PC-3 (cell line): ENCODE measurements around the gene SLAMF7. TPM values are rescaled to one million over a fixed set of nuclear protein-coding genes. Genes with fewer than 3 reads are reported as not detected.

Source experiments
- ATAC-seq: fragments of 200-7000 bp; cut with Tn5 transposase; 2 replicates; pipeline ENCODE4 v1.9.1; 2020; ENCODE audit warnings: mild to moderate bottlenecking, moderate library complexity
- BruUV-seq: library from RNA; stranded (reverse); fragments of 400-500 nt; replicated peaks from 2 replicates; lab custom pipeline; 2021; lab: Mats Ljungman, UMichigan
- CTCF ChIA-PET: fragments of 300-600 bp; sonication (Branson Sonifier 250); formaldehyde crosslinking; loops from one replicate; lab custom pipeline; 2022; ENCODE audit warnings: antibody characterized with exemption; lab: Charles Lee
- POLR2A ChIA-PET: fragments of 300-600 bp; sonication (Branson Sonifier 250); formaldehyde crosslinking; loops from one replicate; lab custom pipeline; 2022; ENCODE audit warnings: antibody characterized with exemption; ENCODE audit not compliant: unreplicated experiment; lab: Charles Lee
- DNase-seq: peaks from one replicate; pipeline ENCODE4 v3.0.0-alpha.2; 2015
- H2AFZ ChIP-seq: fragments of 300-600 bp; sonication (generic); 2 replicates; pipeline ENCODE4 v1.6.0; 2016; ENCODE audit warnings: antibody characterized with exemption, low read length
- H3F3A ChIP-seq: fragments of 300-600 bp; sonication (generic); one replicate; pipeline ENCODE4 v1.6.0; 2017; ENCODE audit warnings: antibody characterized with exemption, low read length, control low read depth, mild to moderate bottlenecking; ENCODE audit not compliant: unreplicated experiment
- H3K27ac ChIP-seq: fragments of 300-600 bp; sonication (generic); 2 replicates; pipeline ENCODE4 v1.5.1; 2016; ENCODE audit warnings: mild to moderate bottlenecking, low read length
- H3K27me3 ChIP-seq: fragments of 300-600 bp; sonication (generic); 2 replicates; pipeline ENCODE4 v1.6.1; 2016; ENCODE audit warnings: low read length, mixed read lengths
- H3K36me3 ChIP-seq: fragments of 300-600 bp; sonication (generic); 2 replicates; pipeline ENCODE4 v1.6.1; 2016; ENCODE audit warnings: low read depth, mixed run types, low read length, mixed read lengths
- H3K4me1 ChIP-seq: fragments of 300-600 bp; sonication (generic); 2 replicates; pipeline ENCODE4 v1.5.1; 2016; ENCODE audit warnings: low read length; ENCODE audit not compliant: insufficient read depth
- H3K4me2 ChIP-seq: fragments of 300-600 bp; sonication (generic); 2 replicates; pipeline ENCODE4 v1.6.0; 2016; ENCODE audit warnings: low read length
- H3K4me3 ChIP-seq: fragments of 300-600 bp; sonication (generic); 2 replicates; pipeline ENCODE4 v1.5.1; 2016; ENCODE audit warnings: mild to moderate bottlenecking, low read length, mixed read lengths
- H3K79me2 ChIP-seq: fragments of 300-600 bp; sonication (generic); 2 replicates; pipeline ENCODE4 v1.6.1; 2017; ENCODE audit warnings: low read length, mixed read lengths
- H3K9ac ChIP-seq: fragments of 300-600 bp; sonication (generic); 2 replicates; pipeline ENCODE4 v1.6.0; 2016; ENCODE audit warnings: mild to moderate bottlenecking, low read length
- H3K9me2 ChIP-seq: fragments of 300-600 bp; sonication (generic); replicated peaks from 2 replicates; pipeline ENCODE4 v1.6.1; 2016; ENCODE audit warnings: mixed run types, low read length, mixed read lengths
- H3K9me3 ChIP-seq: fragments of 300-600 bp; sonication (generic); 2 replicates; pipeline ENCODE4 v1.6.1; 2016; ENCODE audit warnings: low read length, mixed read lengths
- H4K20me1 ChIP-seq: fragments of 300-600 bp; sonication (generic); 2 replicates; pipeline ENCODE4 v1.6.1; 2016; ENCODE audit warnings: low read length, mixed read lengths
- EZH2 ChIP-seq: fragments of 300-600 bp; sonication (generic); IDR thresholded peaks from one replicate; pipeline ENCODE4 v1.6.1; 2017; ENCODE audit warnings: antibody characterized with exemption, mild to moderate bottlenecking, low read length; ENCODE audit not compliant: unreplicated experiment
- EZH2phosphoT487 ChIP-seq: fragments of 300-600 bp; sonication (generic); IDR thresholded peaks from 2 replicates; pipeline ENCODE4 v1.6.1; 2018; ENCODE audit warnings: mild to moderate bottlenecking, antibody characterized with exemption, low read length, borderline replicate concordance
- intact Hi-C: fragments of 100-400 bp; cut with micrococcal nuclease; formaldehyde crosslinking; loops from 2 replicates; pipeline ENCODE4 v1.9.0; 2023
- total RNA-seq: library from RNA; depleted of rRNA; stranded (reverse); fragments of >200 nt; gene quantifications from 2 replicates; pipeline ENCODE4 v1.2.3, GENCODE V29; 2014
- TF ChIP-seq, protein P1 (sequence below): fragments of 300-600 bp; sonication (generic); conservative IDR thresholded peaks from 2 replicates; pipeline ENCODE4 v1.5.1; 2017; ENCODE audit warnings: antibody characterized with exemption, low read depth, mild to moderate bottlenecking, low read length

SLAMF7 gene
- total RNA-seq, 1 experiment from 2014 or later, result 0.15 TPM

DNA sequence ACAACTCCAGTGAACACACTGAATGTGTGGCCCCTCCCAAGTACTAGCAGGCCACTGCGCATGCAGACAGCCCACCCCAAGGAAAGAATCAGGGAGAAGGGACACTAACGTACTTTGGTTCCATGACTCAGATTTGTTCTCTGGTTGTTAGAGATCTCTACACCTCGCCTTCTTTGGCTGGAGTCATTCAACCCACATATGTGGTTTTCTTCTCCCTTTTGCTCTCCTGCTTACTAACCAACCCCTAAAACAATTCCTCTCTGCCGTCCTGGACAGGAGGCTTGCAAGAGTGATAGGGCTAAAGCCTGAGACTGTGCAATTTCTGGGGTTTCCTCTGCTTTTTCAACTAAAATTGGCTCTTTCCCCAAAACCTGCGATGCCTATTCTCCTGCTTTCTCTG is 21.7 kb upstream of the SLAMF7 start:
- Histone ChIP-seq H3K27ac (no peak overlapping the region), H3K9ac (no peak overlapping the region), H3K27me3 (peaks cover 65% of the 10 kb centered on the region), H3K9me2 (no peaks in the 10 kb centered on the region), H3K9me3 (no peaks in the 10 kb centered on the region), H3K36me3 (no peaks in the 10 kb centered on the region), H3K4me3 (no peak overlapping the region), H3F3A (no peaks in the 10 kb centered on the region), H3K4me2 (no peak overlapping the region), H3K4me1 (no peaks in the 10 kb centered on the region), H4K20me1 (no peaks in the 10 kb centered on the region), H3K79me2 (no peaks in the 10 kb centered on the region), H2AFZ (no peak overlapping the region)
- ChIA-PET CTCF (no interaction called here), POLR2A (no interaction called here)
- ATAC-seq (no peak), DNase-seq (no peak)
- BruUV-seq, result no TSS peak
- TF ChIP-seq EZH2, result no peak
- intact Hi-C loops, result no loop called here

DNA sequence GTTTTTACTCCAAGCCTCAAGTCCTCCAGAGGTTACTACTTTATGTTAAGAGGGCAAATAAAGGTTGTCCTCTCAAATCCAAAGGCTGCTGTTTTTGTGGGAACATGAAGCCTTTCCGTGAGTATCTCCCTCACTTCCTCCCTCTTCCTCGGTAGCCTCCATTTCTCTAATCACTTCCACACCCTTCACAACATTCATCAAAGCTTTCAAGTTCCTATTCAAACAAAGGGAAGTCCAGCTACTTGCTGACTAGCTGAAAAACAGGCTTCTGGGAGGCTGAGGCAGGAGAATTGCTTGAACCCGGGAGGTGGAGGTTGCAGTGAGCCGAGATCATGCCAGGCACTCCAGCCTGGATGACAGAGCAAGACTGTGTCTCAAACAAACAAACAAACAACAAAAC is 20.8 kb upstream of the SLAMF7 start:
- ATAC-seq, result no peak
- H3K9me2 ChIP-seq, result no peaks in the 10 kb centered on the region
- no peak for DNase-seq
- no peak overlapping the region for H3K9ac ChIP-seq
- H3K79me2 ChIP-seq, result no peaks in the 10 kb centered on the region
- ChIA-PET CTCF (no interaction called here), POLR2A (no interaction called here)
- H3K9me3 ChIP-seq, result no peaks in the 10 kb centered on the region
- H2AFZ ChIP-seq, result no peak overlapping the region
- H3K4me2 ChIP-seq, result no peak overlapping the region
- no peaks in the 10 kb centered on the region for H3K4me1 ChIP-seq
- no peak overlapping the region for H3K27ac ChIP-seq
- no peak overlapping the region for H3K4me3 ChIP-seq
- H3F3A ChIP-seq, result no peaks in the 10 kb centered on the region
- BruUV-seq, result no TSS peak
- no peaks in the 10 kb centered on the region for H4K20me1 ChIP-seq
- intact Hi-C loops, result no loop called here
- peaks cover 61% of the 10 kb centered on the region for H3K27me3 ChIP-seq
- TF ChIP-seq EZH2phosphoT487 (no peak), EZH2 (no peak)
- TF ChIP-seq, protein P1, sequence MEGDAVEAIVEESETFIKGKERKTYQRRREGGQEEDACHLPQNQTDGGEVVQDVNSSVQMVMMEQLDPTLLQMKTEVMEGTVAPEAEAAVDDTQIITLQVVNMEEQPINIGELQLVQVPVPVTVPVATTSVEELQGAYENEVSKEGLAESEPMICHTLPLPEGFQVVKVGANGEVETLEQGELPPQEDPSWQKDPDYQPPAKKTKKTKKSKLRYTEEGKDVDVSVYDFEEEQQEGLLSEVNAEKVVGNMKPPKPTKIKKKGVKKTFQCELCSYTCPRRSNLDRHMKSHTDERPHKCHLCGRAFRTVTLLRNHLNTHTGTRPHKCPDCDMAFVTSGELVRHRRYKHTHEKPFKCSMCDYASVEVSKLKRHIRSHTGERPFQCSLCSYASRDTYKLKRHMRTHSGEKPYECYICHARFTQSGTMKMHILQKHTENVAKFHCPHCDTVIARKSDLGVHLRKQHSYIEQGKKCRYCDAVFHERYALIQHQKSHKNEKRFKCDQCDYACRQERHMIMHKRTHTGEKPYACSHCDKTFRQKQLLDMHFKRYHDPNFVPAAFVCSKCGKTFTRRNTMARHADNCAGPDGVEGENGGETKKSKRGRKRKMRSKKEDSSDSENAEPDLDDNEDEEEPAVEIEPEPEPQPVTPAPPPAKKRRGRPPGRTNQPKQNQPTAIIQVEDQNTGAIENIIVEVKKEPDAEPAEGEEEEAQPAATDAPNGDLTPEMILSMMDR, result no peak
- H3K36me3 ChIP-seq, result no peaks in the 10 kb centered on the region

DNA sequence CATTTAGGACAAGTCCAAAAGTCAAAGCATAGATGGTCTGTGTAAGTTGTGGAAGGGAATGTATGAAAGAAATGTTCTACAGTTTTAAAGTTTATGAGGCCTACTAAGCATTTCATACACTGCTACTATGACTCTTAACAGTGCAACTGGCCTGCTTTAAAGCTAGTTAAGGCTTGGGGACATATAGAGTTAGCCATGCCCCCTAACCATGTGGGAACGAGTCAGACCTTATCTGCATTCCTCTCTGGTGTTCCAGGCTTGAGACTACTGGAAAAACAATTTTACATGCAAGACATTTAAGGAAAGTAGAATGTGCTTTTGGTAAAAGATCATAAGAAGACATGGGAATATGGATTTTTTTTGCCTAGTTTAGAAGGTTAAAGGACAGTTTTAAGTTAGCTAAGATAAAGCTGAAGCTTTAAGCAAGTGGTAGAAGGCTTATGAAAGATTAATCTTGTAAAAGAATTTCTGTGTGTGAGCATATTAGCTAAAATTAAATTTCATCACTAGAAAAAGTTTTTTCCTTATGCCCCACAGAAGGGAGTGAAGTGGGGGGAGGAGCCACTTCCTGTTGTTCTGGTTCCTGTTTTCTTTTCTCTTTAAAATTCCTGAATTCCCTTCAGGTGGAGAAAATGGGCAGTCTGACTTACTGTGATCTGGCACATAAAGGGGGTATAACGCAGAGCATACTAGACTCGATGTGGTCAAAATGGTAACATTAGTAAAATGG is 18.5 kb upstream of the SLAMF7 start:
- no peak for DNase-seq

More for the DNA sequence above, 18.5 kb upstream of the SLAMF7 start:
- TF ChIP-seq EZH2phosphoT487, result no peak
- TF ChIP-seq, protein P1, result no peak
- TF ChIP-seq EZH2, result no peak
- ChIA-PET POLR2A (interaction anchor here (0.5 kb wide), 1 partner anchor 299 kb away, joined by 8 read pairs; no protein-coding TSS in a partner anchor), CTCF (no interaction called here)
- Histone ChIP-seq H3K79me2 (no peaks in the 10 kb centered on the region), H3K9me3 (no peaks in the 10 kb centered on the region), H3K9ac (no peak overlapping the region), H3K27me3 (peaks cover 45% of the 10 kb centered on the region), H3K9me2 (no peaks in the 10 kb centered on the region), H3K4me2 (no peak overlapping the region), H2AFZ (no peak overlapping the region), H3F3A (no peaks in the 10 kb centered on the region), H4K20me1 (no peaks in the 10 kb centered on the region), H3K36me3 (no peaks in the 10 kb centered on the region), H3K27ac (no peak overlapping the region), H3K4me1 (no peaks in the 10 kb centered on the region), H3K4me3 (no peak overlapping the region)
- ATAC-seq, result no peak
- BruUV-seq, result no TSS peak
- intact Hi-C loops, result no loop called here
